ENCODE results near the gene WDR38.

WDR38 gene

DNA sequence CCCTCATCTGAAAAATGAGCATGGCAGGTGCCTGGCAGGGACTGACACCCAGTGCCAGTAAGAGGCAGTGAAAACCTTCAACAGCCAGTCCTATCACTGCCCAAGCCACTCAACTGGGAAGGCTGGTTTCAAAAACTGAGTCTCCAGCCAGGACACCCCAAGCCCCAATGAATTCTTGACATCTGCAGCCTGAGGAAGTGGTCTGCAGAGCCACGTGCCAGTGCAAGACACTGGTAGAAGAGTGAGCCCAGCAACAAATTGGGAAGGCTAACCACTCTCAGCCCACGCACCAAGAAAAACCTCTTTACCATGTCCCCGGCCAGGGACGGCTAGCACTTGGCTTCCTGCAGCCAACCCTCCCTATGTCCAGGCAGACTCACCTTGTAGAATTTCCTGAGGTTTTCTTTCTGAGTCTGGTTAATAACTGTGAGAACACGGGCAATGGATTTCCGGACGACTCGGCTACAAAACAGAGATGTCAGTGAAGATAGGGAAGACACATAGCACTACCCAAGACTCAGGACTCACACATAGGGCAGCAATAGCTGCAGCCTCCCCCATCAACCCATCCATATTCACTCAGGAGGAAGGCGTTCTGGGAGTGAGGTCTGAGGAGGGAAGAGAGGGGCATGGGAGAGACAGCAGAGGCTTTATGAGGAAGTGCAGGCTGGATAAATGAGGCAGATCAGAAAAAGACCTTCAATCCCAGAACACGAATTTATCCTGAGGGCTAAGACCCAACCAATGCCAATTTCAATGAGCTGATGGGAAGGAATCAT, 6.7 kb downstream of the WDR38 start:
- DNase-seq: no peak

- DNase-seq: no peak
Measured at GRCh38 chr9:124860582-124861341, 7.5 kb downstream of the WDR38 start.

DNA sequence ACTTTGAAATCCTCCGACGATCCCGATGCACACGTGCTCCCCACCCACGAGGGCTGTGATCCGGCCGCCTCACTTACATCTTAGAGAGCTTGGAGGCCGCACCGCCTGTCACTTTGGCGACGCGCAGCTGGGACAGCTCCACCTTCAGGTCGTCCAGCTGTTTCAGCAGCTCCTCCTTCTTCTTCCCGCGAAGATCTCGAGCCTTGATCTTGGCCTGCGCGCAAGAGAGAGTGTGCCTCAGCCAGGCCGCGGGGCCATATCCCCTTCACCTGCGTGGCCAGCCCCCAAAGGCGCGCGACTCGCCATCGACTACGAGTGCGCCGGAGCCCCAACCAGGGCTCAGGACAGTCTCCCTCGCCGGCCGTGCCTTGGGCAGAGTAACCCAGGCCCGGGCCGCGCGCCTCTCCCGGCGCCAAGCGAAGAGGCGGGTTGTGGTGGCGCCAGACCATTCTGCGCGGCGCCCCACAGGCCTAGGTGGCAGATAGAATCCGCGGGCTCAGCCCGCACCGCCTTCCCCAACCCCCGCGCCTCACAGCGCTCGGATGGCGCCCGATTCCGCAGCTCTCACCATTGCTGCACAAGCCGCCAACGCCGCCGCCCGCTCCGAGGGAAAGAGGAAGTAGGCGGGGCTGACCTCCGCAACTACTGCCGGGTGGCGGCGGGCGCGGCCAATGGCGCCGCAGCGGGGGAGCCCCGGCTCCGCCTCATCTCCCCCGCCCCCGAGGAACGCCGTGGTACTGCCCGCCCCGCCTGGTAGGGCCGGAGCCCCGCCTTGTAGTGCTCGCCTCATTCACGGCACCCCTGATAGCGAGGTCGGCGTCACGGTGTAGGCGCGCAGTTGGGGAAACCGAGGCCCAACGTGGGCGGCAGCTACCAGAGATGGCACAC, 8.3 kb downstream of the WDR38 start, which contains the start of the genes ARPC5L and RPL35:
Gene ARPC5L (plus strand): TSS at position 789 of the 888 bp plus-strand sequence. CDS start 7,161 bp downstream, outside the sequence.
Gene RPL35 (minus strand): TSS at position 616 of the 888 bp plus-strand sequence. CDS start 45 bp downstream, at position 571.
- peak; percentile 86 to 89 for DNase-seq

DNA sequence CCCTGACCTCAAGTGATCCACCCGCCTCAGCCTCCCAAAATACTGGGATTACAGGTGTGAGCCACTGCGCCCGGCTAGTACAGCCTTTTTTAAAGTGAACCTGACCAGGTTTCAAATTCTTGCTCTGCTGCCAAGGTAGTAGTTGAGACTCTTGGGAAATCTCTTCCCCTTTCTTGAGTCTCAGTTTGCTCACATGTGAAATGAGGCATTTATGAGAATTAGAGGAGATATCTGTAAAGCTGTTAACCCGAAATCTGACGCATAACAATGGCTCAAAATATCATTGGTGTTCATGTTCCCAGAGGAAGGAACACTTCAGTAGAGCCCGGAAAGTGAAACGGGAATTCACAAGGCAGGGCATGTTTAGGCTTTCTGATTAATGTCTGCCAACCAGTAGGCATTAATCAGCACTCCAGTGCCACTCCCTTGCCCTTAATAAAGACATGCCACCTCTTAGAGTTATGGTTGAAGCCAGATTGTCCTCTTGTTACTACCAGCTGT, 10.2 kb downstream of the WDR38 start:
- DNase-seq: peak in 1 of 2 experiments; percentile 20

GRCh38 chr9:124868511-124869465, 15.5 kb downstream of the WDR38 start:
- DNase-seq: peak; percentile 71 to 81

DNA sequence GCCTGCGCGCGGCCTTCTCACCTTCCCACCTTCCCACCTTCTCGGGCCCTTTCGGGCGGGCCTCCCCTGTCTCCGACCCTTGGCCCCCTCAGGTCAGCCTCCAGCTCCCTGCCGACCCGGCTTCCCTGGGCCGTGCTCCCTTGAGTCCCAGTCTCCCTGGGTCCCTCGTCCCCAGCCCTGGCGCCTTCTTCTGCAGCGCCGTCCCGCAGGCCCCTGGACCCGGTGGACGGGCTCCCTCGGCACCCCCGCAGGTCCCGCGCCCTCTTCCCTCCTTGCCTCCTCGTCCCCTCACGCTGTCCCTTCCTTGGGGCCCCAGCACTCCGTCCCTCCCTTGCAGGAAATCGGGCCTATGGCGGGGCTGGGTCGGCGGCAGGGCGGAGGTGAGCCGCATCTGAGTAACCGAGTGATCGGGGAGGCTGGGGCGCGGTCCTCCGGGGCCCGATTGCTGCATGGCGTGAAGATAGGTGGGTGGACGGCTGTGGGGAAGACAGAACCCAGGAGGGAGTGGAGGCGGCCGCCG, 16.3 kb downstream of the WDR38 start:
- no peak for DNase-seq

DNA sequence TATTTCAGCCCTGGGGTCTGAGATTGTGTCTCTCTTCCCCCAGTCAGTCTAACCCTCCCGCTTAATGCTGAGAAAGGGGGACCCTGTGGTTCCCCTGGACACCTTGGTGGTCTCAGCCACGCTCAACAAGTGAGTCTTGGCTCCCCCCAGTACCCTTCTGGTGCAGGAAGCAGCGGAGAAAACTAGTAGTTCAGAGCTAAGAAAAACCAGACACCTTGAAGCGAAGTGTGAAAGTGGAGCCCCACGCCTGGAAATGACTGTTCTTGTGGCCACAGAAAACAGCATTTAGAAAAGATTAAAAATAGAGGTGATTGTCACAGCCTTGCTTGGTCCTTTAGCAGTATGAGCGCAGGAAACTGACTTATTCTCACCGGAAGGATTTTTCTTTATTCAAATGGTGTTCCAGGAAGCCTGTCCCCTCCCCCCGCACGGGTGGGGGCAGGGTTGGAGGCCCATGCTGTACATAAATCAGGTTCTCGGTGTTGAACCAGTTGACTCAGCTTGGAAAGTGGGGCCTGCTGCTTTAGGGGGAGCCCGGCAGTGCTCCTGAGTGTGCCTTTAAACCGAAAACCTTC, 16.8 kb downstream of the WDR38 start:
- DNase-seq: peak in 1 of 2 experiments; percentile 11

- no peak for DNase-seq
Measured at GRCh38 chr9:124870723-124871122, 17.5 kb downstream of the WDR38 start.

DNA sequence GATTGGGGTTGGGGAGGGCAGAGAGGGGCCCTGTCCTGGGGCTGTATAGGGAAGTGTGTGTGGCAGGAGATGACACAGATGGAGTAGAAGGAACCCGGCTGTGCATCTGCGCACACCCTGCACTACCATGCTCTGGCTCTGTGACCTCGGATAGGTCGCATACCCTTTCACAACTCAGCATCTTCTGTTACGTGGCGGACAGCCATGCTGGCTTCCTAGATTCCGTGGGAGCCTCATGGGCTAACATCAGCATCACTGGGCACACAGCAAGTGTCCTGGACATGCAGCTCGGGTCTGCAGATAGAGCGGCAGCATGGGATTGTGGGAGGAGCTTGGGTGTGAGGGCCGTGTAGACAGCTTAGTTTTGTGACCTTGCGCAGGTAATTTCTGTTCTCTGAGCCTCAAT, 17.9 kb downstream of the WDR38 start:
- DNase-seq: no peak

GRCh38 chr9:124873664-124874063, 20.4 kb downstream of the WDR38 start:
- no peak for DNase-seq

DNA sequence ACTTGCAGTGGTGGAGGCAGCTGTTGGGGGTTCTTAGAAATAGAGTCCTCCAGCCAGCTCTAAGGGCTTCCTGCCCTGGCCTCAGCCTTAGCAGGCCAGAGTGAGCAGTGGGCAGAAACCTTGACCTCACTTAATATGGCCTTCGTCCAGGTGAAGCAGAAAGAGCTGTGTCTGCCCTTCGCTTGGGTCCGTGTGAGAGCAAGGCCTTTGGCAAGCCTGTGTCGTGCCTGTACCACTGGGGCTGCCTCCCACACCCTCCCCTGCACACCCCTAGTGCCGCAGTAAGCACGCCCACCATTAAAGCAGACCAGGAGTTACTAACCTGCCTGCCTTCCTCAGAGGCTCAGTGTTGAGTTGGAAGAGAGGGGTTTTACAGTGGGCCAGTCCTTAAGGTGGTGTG, 22.2 kb downstream of the WDR38 start:
- no peak for DNase-seq

GRCh38 chr9:124877021-124877782, 23.9 kb downstream of the WDR38 start:
- no peak for DNase-seq

GRCh38 chr9:124878021-124878420, 24.8 kb downstream of the WDR38 start:
- no peak for DNase-seq

DNA sequence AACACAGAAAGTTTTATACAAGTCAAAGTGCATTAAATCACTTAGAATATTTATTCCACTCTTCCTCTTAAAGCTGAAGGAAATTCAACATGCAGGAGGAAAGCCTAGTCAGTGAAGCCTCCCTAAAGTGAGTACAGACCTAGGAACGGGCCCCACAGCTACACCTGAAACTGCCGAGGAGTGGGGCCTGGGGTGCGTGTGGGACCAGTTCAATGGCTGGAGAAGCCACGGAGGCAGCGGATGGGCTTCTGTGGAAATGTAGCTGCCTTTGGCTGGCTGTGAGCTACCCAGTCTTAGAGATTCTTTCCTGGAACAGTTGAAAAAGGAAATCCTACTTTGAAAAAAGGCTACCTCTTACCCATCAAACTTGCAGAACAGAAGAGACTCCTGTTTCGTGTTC, 25.3 kb downstream of the WDR38 start:
- no peak for DNase-seq

DNA sequence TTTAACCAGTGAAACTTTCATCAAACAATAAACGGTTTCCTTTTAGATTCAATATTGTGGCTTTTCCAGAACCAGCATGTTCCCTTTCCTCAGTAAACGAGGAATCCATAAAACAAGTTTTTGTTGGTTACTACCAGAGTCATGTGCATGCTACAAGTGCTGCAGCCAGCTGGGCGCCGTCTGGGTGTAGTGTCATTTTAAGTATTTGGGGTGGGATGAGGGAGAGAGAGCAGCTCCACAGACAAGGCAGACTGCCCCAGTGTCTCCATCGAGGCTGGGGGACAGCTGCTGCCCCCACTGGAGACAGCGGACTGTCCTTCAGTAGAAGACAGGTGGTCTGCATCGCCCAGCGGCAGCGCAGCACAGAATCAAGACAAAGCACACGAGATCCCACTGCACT, 26.0 kb downstream of the WDR38 start:
- DNase-seq: no peak

- no peak for DNase-seq
Measured at GRCh38 chr9:124880501-124880900, 27.2 kb downstream of the WDR38 start.

DNA sequence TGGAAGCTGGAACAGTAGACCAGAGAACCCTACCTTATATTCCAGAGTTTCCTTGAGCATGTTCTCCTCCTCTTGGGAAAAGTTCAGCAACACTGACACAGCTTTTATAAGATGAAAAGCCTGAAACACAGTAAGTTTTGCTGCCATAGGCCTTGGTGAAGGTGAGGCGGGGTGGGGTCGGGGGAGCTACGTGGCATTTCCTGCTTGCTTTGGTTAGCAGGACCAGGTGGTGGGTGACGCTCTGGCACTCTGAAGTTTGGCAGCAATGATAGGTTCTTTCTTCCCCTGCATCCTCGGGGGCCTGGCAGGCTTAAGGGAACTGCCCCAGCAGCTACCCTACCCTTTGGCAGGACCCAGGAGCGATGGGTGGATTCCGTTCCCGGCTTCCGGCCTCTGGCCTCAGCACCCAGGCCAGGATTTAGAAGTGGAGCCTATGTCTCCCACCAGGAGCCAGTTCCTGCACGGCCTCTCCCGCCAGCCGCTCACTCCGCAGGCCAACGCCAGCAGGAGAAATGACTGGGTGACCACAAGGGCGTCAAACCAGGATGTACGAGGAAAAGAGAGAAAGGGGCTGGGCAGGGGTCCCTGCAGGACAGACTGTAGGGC, 28.0 kb downstream of the WDR38 start:
- no peak for DNase-seq

GRCh38 chr9:124882231-124882630, 29.0 kb downstream of the WDR38 start:
- DNase-seq: no peak

DNA sequence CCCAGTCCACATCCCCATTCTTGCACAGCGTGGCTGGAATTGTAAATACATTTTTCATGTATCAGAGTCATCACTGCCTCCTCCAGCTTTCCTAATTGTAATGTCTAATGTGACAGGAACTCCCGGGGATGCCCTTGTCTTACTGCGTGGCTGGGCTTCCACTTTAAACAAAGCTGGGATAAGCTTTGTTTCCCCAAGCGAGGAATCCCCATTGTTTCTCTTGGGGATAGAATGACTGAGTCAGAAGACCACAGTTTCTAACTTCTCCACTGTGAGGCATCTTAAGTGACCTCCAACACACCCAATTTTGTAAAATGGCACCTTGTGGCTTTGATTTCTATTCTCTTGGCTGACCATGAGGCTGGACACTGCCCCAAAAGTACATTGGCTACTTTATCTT, 31.1 kb downstream of the WDR38 start:
- no peak for DNase-seq

DNA sequence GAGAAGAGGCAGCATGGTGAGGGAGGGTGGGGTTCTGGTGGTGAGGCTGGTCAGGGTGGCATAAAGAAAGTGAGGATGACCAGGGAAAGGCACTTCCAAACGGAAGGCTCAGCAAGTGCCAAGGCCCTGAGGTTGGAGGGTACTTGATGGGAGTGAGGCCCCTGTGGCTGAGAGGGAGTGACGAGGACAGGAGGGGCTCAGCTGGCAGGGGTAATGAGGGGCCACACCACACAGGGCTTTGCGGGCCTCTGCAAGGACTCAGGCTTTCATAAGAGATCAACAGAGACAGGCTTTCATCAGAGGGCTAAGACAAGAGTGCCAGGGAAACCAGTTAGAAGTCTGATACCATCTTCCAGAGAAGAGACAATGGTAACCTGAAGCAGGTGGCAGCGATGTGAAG, 32.3 kb downstream of the WDR38 start:
- DNase-seq: no peak

All from AML-193 (cell line).